HG02571 (cell line): ENCODE measurements around the gene AKT3.

Experiments used
- ATAC-seq: cut with Tn5 transposase; IDR thresholded peaks from one replicate; pipeline ENCODE4 v1.9.1; 2021; ENCODE audit warnings: mild to moderate bottlenecking, moderate library complexity; ENCODE audit not compliant: unreplicated experiment

Gene AKT3

DNA sequence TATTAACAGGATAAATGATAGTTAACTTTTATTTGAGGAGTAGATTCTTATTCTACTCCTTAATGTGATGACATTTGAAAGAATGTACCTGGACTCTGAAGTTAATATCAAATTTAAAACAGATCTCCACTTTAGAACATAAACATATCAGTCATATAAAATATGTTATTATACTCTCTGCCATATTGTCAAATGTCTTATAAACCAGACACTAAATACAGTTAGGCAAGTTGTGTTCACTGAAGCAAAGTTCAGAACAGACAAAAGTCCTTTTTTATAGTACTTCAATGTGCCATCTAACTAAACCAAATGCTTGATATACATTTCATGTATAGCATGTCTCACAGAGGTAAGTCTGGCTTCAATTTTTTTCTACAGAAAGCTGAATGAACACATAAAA, 285.2 kb downstream of the AKT3 start:
- no peak for ATAC-seq

DNA sequence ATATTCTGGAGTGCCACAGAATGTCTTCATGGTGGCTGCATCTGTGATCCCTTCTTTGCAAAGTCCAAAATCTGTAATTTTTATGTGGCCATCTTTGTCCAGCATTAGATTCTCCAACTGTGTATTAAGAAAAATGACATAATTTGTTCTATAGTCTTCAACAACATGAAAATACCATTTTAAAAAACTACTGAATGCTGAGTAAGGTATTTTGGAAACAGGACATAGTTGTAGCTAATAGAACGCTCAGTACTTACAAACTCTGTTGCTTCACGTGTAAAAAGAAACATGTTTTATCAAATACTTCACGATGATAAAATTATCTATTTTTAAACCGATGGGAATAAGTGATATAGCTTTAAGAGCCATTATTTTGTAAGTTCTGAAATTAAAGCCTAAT, 286.3 kb downstream of the AKT3 start:
- ATAC-seq, result no peak

DNA sequence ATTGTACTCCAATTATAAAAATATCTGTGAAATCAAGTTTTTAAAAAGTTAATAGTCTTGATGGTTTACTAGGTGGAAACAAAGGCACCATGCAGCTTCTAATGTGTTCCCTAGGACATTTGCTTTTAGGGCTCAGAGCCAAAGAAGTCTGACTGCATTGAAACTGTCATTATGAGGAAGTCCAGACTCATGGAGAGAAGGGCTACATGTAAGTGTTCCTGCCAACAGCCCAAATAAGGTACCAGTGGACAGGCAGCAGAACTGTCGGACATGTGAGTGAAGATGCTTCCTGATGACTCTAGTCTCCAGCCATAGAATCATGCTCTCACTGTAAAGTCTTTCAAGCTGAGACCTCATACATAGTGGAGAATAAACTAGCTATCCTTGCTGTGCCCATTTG, 287.6 kb downstream of the AKT3 start:
- ATAC-seq, result no peak

GRCh38 chr1:243561588-243562319, 288.3 kb downstream of the AKT3 start:
- no peak for ATAC-seq

DNA sequence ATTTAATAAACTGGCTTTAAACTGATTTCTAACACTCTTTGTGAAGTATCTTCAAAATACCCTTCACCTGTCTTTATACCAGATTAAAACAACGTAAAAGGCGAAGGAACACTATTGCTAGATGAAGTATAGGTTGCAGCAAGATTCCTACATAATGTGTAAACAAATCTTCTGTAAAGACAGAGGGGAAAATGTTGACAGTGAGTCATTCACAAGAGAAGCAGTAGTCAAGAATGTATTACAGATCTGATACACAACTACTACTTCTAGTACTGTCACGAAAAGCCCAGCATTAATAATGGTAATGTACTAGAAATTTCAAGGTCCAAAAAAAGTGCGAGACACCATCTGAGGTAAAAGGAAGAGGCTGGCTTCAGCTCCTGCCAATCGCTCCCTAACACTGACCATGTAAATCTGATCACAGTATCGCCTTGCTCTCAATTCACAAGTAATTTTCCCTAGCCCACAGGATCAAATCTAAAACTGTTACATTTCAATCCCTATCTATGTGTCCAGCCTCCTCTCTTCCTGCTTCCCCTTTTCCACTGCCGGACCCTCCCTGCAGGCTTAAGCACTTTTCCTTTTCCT, 290.4 kb downstream of the AKT3 start:
- no peak for ATAC-seq

DNA sequence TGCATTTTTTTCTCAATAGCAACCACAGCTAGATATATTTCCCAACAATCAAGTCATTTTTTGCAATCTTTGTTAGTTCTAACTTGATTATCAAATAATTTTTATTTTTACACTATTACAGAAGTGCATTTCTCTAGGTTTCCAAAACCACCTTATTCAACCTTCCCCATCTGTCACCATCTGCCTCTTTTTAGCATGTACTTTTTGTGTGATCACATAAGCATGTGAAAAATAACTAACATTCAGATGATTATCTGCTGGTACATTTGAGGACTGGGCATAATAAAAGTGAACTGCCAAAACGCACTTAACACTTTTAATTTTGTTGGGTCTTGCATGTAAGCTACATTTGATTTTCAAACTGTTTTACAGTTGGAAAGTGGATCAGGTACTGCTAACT, 291.5 kb downstream of the AKT3 start:
- no peak for ATAC-seq

GRCh38 chr1:243557866-243558265, 292.2 kb downstream of the AKT3 start:
- ATAC-seq, result no peak

DNA sequence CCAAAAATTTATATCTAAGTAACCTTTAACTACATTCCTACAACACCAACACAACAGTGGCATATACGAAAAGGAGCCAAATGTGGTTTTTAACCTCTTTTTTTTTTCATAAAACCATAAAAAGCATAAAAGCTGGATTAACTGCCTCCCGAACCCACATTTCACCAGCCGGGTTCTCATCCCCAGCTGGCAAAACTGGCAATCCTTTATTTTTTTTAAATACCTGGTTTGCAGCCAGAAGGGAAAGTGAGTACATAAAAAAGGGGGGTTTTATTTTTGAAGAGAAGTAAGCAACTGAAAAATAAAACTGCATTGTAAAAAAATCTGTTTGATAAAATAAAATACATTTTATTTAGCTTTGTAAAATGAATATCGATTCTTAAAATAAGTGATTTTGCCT, 295.4 kb downstream of the AKT3 start:
- no peak for ATAC-seq

GRCh38 chr1:243553090-243553489, 297.0 kb downstream of the AKT3 start:
- no peak for ATAC-seq

DNA sequence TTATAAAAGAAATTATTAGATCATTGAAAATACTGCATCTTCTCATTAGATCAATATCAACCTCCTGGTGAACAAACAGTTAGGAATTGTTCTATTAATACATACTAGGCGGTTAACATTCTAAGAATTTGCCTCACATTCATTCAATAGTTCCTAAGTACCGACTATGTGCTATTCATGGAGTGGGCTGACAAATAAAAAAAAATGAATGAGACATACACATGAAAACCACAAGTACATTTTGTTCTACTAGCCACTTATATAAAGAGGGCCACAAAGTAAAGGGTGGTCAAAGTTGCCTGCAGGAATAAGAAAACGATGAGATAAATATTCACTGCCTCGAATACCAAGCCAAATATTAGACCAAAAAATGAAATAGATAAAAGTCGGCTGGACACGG, 299.8 kb downstream of the AKT3 start:
- no peak for ATAC-seq

GRCh38 chr1:243549791-243550190, 300.3 kb downstream of the AKT3 start:
- no peak for ATAC-seq

GRCh38 chr1:243549108-243549507, 300.9 kb downstream of the AKT3 start:
- no peak for ATAC-seq

DNA sequence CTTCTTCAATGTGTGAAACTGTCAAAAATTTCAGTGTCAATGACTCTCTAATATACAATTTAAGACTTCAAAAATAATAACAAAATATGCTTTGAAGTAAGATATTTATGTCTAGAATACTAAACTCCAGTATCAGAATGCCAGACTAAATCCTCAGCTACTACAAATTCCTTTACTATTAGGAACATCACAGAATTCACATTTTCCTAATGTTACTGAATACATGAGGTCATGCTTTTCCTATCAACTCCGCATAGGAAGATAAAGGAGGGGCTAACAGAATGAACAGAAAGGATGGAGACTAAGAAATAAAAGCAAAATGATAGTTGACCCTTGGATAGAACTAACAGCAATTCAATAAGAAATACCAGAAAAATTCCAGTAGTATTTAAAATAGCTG, 301.5 kb downstream of the AKT3 start:
- ATAC-seq, result no peak

DNA sequence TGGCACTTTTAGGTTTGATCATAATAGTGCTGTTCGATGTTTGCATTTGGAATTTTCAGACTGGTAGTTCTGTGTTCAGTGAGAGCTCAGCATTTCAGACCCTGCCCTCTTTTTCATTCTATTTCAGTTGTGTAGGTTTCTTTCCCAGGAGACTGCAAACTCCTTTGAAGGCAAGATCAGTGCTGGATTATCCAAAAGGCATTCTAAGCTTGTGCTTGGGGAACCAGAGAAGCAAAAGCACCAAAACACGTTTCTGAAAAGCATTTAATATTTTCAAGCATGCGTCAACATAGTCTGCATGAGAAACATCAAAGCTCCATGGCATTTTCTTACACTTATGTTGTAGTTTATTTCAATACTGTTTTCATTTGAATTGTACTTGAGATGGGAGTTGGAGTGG, 302.2 kb downstream of the AKT3 start:
- ATAC-seq, result no peak

GRCh38 chr1:243546457-243546856, 303.6 kb downstream of the AKT3 start:
- ATAC-seq, result no peak

GRCh38 chr1:243543501-243543900, 306.5 kb downstream of the AKT3 start:
- ATAC-seq, result no peak

DNA sequence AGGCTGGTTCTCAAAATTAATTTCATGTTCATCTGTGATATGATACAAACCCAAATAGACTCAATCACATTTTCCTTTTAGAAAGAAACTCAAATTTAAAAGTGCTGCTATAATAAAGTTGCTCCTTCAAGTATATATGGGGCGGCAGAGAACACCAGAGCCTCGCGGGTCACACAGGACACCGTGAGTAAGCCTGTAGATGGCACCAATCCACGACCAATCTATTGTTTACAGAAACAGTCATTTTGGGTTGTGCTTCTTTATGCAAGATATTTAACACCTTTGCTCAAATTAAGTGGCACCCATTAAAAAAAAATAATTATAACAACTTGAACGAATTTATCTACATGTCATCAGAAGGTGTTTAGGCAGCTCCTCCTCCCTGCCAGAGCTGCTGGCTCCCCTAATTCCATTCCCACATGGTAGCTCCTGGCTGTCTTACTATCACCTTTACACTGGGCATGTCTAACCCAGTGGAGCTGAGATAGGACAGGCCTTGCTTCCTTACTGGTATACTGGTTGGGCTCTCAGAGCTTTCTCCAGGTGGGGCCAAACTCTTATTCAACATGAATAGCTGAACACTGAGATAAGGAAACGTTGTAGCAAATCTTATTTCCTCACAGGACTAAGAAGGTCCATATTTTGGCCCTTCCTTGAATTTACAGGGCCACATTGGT, 307.2 kb downstream of the AKT3 start:
- ATAC-seq, result no peak

DNA sequence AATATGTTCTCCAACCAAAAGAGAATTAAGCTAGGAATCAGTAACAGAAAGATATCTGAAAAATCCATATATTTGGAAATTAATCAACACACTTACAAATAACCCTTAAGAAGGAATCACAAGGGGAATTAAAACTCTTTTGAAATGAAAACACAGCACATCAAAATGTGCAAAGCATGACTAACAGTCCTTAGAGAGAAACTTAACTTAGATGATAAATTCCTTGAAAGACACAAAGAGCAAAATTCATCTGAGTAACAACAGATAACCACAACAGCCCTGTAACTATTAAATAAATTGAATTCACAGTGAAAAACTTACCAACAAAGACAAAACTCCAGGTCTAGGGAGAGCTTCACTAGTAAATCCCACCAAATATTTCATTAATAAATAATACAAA, 310.4 kb downstream of the AKT3 start:
- no peak for ATAC-seq

- ATAC-seq, result no peak
Measured at GRCh38 chr1:243535014-243535413, 315.0 kb downstream of the AKT3 start.

DNA sequence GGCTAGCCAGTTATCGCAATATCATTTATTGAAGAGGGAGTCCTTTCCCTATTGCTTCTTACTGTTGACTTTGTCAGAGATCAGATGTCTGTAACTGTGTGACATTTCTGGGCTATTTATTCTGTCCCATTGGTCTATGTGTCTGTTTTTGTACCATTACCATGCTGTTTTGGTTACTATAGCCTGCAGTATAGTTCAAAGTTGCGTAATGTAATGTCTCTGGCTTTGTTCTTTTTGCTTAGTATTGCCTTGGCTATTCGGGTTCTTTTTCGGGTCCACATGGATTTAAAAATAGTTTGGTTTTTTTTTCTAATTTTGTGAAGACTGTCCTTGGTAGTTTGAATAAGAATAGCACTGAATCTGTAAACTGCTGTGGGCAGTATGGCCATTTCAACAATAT, 320.5 kb downstream of the AKT3 start:
- ATAC-seq, result no peak

GRCh38 chr1:243528459-243529121, 321.5 kb downstream of the AKT3 start:
- ATAC-seq, result no peak

DNA sequence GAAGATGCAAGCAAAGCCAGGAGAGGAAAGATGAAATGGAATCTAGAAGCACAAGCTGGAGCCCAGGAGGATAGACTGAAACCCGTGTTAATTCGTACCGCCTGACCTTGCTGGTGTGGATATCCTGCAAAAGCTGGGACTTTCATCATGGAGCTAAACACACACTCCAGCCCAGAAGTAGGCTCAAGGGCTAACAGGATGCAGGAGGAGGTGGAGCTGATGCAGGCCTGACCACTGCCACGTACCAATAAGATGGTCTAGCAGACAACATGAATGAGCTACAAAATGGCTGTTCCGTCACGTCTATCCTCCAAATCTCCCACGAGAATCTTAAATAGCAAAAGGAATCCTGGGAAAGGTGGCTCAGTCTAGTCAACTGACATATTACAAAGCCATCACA, 323.9 kb downstream of the AKT3 start:
- ATAC-seq, result no peak
